ENCODE results near the gene GPLD1.

The GPLD1 gene

DNA sequence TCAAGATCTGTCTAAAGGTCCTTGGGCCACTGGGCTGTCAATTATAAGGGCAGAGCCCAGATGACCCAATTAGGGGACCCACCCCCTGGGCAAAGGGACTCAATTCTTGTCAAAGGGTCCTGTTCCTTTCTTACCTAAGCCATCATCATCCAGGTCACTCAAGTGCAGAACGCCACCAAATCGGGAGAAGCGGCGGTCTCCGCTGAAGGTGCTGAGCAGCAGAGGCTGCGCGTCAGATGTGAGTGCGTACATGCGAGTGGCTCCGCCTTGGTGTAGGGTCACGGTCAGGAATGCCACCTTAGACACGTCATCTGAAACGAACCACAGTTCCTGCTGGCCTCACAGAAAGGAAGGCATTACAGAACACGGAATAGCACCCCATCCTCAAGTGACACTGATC, 52.4 kb downstream of the GPLD1 start:
- H3K79me2 ChIP-seq = no peaks in the 10 kb centered on the region
- no peak overlapping the region for H3K4me2 ChIP-seq (ENCODE audit: low read length)

DNA sequence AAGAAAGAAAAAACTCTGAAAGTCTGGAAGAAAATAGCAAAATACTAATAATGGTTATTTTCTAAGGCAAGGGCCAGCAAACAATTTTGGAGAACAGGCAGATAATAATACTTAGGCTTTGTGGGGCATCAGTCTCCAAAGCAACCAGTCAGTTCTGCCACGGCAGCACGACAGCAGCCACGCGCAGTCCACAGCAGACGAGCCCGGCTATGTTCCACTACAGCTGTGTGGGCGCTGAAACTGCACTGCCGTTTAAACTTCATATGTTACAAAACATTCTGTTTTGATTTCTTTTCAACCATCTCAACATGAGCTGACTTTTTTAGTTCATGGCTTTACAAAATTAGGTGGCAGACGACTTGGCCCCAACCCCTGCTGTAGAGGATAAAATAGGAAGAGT, 56.8 kb downstream of the GPLD1 start:
- Histone ChIP-seq H3K4me1 (no peaks in the 10 kb centered on the region), H2AFZ (no peak overlapping the region), H3K27ac (no peak overlapping the region), H3K36me3 (ENCODE audit: control insufficient read depth, insufficient read depth, low read length) (no peaks in the 10 kb centered on the region), H3K9ac (no peak overlapping the region), H3K4me3 (ENCODE audit: low read depth, low read length) (no peak overlapping the region), H3K79me2 (no peaks in the 10 kb centered on the region), H3K4me2 (ENCODE audit: low read length) (no peak overlapping the region), H3K27me3 (ENCODE audit: control insufficient read depth, insufficient read depth, low read length) (no peaks in the 10 kb centered on the region), H3K9me3 (ENCODE audit: control insufficient read depth, low read length) (no peaks in the 10 kb centered on the region)
- TF ChIP-seq, protein P1, sequence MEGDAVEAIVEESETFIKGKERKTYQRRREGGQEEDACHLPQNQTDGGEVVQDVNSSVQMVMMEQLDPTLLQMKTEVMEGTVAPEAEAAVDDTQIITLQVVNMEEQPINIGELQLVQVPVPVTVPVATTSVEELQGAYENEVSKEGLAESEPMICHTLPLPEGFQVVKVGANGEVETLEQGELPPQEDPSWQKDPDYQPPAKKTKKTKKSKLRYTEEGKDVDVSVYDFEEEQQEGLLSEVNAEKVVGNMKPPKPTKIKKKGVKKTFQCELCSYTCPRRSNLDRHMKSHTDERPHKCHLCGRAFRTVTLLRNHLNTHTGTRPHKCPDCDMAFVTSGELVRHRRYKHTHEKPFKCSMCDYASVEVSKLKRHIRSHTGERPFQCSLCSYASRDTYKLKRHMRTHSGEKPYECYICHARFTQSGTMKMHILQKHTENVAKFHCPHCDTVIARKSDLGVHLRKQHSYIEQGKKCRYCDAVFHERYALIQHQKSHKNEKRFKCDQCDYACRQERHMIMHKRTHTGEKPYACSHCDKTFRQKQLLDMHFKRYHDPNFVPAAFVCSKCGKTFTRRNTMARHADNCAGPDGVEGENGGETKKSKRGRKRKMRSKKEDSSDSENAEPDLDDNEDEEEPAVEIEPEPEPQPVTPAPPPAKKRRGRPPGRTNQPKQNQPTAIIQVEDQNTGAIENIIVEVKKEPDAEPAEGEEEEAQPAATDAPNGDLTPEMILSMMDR (IDR thresholded peaks at IDR 0.05) = no peak

More for the DNA sequence above, 52.4 kb downstream of the GPLD1 start:
- no peaks in the 10 kb centered on the region for H3K9me3 ChIP-seq (ENCODE audit: control insufficient read depth, low read length)
- no peaks in the 10 kb centered on the region for H3K36me3 ChIP-seq (ENCODE audit: control insufficient read depth, insufficient read depth, low read length)
- H3K27ac ChIP-seq = no peak overlapping the region
- peaks cover 4% of the 10 kb centered on the region for H3K4me1 ChIP-seq
- TF ChIP-seq, protein P1 (IDR thresholded peaks at IDR 0.05) = no peak
- H3K4me3 ChIP-seq (ENCODE audit: low read depth, low read length) = no peak overlapping the region
- H3K27me3 ChIP-seq (ENCODE audit: control insufficient read depth, insufficient read depth, low read length) = no peaks in the 10 kb centered on the region
- H3K9ac ChIP-seq = no peak overlapping the region
- no peak overlapping the region for H2AFZ ChIP-seq

DNA sequence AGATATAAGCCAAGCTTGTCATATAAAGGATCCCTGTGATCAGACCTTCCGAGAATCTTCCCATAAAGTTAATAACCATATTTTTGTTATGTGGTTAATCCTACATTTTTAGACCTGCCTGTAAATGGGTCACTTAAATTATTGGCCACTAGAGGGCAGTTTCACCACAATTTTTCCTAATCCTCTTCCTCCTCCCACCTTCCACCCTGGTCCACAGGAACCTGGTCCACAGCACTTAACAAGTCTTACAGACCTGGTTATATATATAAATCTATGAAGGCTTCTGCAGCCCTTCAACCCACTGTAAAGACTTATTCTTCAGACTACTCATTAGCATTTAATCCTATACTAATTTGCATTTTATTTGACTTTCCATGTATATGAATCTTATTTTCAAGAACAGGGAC, 58.3 kb downstream of the GPLD1 start:
- no peaks in the 10 kb centered on the region for H3K79me2 ChIP-seq
- H3K36me3 ChIP-seq (ENCODE audit: control insufficient read depth, insufficient read depth, low read length) = no peaks in the 10 kb centered on the region
- H3K4me1 ChIP-seq = no peaks in the 10 kb centered on the region
- H3K9ac ChIP-seq = no peak overlapping the region
- TF ChIP-seq, protein P1 (IDR thresholded peaks at IDR 0.05) = peak; percentile 78
- no peaks in the 10 kb centered on the region for H3K27me3 ChIP-seq (ENCODE audit: control insufficient read depth, insufficient read depth, low read length)
- H3K4me2 ChIP-seq (ENCODE audit: low read length) = no peak overlapping the region
- no peak overlapping the region for H2AFZ ChIP-seq
- H3K9me3 ChIP-seq (ENCODE audit: control insufficient read depth, low read length) = no peaks in the 10 kb centered on the region
- no peak overlapping the region for H3K27ac ChIP-seq
- H3K4me3 ChIP-seq (ENCODE audit: low read depth, low read length) = no peak overlapping the region

DNA sequence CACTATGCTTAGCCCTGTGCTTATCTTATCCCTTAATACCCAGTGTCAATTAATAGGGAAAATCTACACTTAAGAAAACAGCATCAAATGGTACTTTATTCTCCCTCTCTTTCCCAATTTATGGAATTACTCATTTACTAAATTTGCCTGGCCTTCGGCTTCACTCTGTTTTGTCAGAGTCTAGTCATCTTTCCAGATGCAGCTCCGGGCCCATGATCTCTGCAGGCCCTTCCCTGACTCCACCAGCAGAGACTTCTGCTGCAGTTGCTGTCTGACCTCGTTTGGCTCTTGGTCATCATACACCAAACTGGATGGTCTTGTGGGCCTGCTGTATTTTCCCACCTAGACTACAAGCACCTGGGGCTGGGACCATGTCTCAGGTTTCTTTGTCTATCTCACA, 59.3 kb downstream of the GPLD1 start:
- Histone ChIP-seq H3K4me3 (ENCODE audit: low read depth, low read length) (no peak overlapping the region), H3K79me2 (no peaks in the 10 kb centered on the region), H3K27me3 (ENCODE audit: control insufficient read depth, insufficient read depth, low read length) (no peaks in the 10 kb centered on the region), H3K9ac (no peak overlapping the region), H2AFZ (no peak overlapping the region), H3K9me3 (ENCODE audit: control insufficient read depth, low read length) (no peaks in the 10 kb centered on the region), H3K4me1 (no peaks in the 10 kb centered on the region), H3K27ac (no peak overlapping the region), H3K4me2 (ENCODE audit: low read length) (no peak overlapping the region), H3K36me3 (ENCODE audit: control insufficient read depth, insufficient read depth, low read length) (no peaks in the 10 kb centered on the region)
- TF ChIP-seq, protein P1 (IDR thresholded peaks at IDR 0.05) = no peak

DNA sequence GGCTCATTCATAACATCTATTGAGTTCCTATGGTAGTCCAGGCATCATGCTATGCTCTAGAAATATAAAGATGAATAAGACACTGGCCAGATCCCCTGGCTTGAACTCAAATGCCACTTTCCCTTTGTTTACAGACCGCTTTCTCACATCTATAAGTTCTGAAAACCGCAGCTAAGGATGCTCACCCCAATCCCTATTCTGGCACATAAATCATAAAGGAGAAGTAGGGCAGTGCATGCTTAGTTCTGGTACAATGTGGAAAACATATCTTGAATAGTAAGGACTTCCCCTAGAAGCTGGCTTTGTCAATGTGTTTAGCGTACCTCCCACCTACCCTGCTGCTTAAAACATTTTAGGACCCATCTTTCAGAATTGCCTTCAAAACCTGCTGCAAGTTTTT, 60.2 kb downstream of the GPLD1 start:
- Histone ChIP-seq H3K4me2 (ENCODE audit: low read length) (no peak overlapping the region), H3K27me3 (ENCODE audit: control insufficient read depth, insufficient read depth, low read length) (no peaks in the 10 kb centered on the region), H3K9ac (no peak overlapping the region), H3K27ac (no peak overlapping the region), H3K4me3 (ENCODE audit: low read depth, low read length) (no peak overlapping the region), H3K79me2 (no peaks in the 10 kb centered on the region), H3K36me3 (ENCODE audit: control insufficient read depth, insufficient read depth, low read length) (no peaks in the 10 kb centered on the region), H3K9me3 (ENCODE audit: control insufficient read depth, low read length) (no peaks in the 10 kb centered on the region), H2AFZ (no peak overlapping the region), H3K4me1 (no peaks in the 10 kb centered on the region)
- TF ChIP-seq, protein P1 (IDR thresholded peaks at IDR 0.05) = no peak

All from parathyroid adenoma (tissue), 2 donors.